Measurements from ENCODE around the gene PACRG.

The PACRG gene

DNA sequence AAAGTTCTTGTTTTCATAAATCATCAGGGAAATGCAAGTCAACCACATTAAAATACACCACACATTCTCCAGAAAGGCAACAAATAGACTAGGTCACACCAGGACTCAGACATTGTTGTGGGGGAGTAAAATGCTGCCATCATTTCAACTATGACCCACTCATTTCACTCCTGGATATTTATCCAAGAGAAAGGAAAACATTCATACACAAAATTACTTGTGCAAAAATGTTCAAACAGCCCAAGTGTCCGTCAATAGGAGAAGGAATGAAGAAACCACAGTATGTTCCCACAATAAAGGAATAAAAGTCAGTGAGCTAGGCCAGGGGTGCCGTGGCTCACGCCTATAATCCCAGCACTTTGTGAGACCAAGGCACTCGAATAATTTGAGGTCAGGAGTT lies 605.3 kb downstream of the PACRG start:
- intact Hi-C loops (cut with DNase I), result no loop called here
- DNase-seq, result no peak

DNA sequence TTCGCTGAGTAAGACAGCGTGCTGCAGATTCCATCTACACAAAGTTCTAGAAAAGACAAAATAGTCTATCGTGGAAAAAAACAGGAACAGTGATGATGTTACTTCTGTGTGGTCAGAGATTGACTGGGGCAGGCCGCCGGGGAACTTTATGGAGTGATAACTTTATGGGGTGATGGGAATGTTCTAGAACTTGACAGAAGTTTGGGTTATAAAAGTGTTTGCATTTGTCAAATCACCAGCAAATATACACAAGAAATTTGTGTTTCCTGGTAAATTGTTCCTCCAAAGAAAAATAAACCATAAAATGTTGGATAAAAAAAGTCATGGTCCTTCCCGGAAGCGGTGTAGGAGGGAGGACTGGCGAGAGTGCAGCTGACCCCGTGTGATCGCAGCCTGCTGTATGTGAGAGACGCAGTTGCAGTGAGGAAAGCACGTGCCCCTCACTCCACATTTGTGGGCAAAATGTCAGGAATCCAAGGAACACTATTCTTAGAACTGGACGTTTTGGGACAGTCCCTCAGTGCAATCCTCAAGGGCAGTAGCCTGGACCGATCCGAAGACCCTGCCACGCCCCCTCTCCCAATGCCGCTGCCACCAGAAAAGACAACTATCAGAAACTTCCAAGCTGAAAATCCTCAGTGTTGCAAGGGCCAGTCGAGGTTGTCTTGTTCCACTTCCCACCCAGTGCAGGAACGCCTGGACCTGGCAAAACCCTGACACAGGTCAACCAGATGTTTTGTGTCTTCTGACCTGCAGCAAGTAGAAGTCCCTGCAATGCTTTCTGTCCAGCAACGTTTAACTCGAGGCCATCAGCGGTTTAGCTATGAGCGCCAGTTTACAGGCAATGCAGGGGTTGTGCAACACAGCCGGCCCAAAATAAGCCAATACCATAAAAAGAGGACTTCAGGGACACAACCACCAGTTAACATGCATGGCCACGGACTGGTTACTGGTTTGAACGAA lies 606.2 kb downstream of the PACRG start:
- intact Hi-C loops (cut with DNase I), result no loop called here
- peak in 2 of 42 donors; percentile 12 to 16 for DNase-seq

DNA sequence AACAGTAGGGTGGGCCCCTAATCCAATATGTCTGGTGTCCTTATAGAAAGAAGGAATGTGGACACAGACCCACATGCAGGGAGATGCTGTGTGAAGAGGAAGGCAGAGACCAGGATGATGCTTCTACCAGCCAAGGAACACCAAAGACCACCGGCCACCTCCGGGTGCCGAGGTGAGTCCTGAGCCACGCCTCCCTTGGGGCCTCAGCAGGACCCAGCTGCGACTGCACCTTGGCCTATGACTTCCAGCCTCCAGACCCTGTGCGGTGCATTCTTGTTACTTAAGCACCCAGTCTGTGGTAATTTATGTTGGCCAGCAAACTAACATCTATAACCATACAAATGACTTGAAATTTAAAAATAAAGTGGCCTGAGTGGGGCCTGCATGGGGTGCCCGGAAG lies 607.3 kb downstream of the PACRG start:
- intact Hi-C loops (cut with DNase I), result no loop called here
- DNase-seq, result peak in 1 of 42 donors; percentile 11

DNA sequence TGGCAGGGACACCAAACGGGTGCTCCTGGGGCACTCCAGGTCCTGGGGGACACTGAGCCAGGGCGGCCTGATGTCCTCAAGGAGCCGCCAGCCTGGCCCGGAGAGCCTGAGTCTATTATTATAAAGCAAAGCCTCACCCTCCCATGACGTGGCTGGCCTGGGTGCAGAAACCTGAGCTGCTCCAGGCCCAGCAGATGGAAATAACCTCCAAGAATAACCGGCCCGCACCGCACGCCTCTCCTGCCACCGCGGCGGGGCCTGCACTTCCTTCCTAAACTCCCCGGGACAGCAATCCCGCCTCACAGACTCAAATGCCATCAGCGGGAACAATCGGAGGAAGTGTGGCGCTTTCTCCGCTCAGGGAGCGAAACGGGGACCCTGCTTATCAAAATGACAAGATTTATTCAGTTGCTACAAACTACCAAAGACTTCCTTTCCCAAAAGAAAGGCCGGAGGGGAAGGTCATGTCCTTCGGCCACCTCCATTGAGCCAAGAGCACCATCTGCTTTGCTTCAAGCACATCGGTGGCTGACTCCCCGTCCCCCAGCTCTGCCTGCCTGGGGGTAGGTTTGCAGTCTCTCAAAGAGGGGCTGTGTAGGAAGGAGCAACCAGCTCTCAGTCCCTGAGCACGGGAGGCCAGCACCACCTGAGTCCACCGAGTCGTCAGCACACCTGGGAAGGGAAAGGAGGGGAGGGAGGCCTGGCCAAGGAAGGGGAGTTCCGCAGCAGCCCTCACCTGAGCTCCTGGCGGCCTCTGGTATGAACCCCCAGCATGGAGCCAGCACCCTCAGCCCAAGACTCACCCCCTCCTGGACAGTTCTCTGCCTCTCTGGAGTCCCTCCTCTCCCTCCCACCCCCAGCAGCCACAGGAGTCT lies 608.1 kb downstream of the PACRG start:
- DNase-seq, result peak in 1 of 42 donors; percentile 18
- intact Hi-C loops (cut with DNase I), result no loop called here

DNA sequence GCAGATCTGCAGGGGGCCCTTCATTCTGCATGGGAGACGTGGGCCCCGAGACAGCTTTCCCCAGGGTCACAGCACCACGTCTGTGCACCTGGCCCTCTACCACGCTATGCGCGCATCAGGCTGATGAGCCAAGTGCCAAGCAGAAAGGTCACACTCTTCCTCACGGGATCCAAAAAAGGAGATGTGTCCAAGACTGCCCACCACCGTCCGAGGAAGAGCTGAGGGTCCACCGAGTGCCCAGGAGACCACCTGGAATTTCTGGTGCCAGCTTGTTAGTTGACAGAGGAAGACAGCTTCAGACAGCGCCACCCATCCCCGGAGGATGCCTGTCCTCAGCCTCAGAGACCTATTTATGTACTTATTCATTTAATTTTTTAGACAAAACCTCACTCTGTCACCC lies 609.2 kb downstream of the PACRG start:
- peak in 1 of 42 donors; percentile 10 for DNase-seq
- intact Hi-C loops (cut with DNase I), result no loop called here

DNA sequence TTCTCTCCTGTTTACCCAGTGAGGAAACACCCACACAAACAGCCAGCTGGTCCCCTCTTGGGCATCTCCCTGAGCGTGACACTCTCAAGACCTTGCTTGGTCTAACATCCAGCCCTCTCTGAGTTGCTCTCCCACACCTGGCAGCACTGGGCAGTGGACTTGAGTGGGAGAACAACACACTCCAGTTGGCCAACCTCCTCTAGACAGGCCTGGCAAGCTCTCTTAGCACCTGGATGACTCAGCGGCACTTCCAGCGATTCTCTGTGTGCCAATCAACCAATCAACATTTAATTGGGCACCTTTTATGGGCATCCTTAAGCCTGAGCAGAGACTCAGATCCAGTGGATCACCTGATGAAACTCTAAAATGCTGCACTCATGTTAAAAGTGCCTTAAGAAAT lies 610.2 kb downstream of the PACRG start:
- DNase-seq, result no peak
- intact Hi-C loops (cut with DNase I), result no loop called here

DNA sequence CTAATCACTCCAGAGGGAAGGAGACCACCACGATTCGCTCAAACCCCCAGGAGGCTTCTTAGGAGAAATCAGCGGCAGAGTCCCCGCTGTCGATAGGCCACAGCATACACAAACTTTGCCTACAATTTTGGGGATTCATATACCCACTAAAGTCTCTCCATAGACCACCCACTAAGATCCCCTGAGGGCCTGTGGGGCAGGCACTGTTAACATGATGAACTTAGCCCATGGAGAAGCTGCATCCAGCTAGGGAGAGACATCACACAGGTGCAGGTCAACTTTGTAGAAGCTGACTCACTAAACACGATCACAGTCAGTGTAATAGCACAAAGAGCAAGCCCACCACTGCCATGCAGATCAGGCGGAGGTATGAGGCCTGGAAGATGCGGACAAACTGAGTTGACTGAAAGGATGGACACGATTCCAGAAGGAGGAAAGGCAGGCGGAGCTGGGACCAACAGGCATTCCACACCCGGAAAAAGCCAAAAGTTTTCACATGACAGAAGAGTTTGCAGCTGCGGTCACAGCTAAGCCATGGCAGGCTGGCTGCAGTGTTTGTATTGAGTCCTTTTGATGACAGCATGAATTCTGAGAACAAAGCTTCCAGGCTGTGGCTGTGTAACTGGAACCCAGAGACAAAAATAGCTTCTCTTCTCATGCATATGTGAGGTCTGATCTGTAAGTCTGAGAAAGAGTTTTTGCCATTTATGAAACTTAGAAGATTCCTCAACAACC lies 611.1 kb downstream of the PACRG start:
- intact Hi-C loops (cut with DNase I), result no loop called here
- peak; percentile 49 to 94 (median 83) for DNase-seq

DNA sequence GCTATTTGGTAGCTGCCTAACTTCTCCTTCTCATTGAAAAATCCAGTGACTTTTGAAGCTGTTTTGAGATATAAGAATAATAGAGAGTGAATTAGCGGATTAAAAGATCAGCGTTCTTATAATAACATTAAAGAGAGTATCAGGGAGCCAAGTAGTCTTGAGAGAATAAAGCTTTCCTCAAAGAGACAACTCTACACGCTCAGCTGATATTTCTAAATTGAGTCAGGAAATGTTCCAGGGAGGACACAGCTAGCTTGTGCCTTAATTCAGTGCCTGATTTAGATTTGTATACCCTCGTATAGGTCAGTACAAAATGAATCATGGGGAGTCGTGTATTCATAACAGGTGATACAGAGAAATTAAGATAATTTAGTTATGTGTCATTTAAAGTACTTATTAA lies 611.7 kb downstream of the PACRG start:
- DNase-seq, result no peak
- intact Hi-C loops (cut with DNase I), result no loop called here

DNA sequence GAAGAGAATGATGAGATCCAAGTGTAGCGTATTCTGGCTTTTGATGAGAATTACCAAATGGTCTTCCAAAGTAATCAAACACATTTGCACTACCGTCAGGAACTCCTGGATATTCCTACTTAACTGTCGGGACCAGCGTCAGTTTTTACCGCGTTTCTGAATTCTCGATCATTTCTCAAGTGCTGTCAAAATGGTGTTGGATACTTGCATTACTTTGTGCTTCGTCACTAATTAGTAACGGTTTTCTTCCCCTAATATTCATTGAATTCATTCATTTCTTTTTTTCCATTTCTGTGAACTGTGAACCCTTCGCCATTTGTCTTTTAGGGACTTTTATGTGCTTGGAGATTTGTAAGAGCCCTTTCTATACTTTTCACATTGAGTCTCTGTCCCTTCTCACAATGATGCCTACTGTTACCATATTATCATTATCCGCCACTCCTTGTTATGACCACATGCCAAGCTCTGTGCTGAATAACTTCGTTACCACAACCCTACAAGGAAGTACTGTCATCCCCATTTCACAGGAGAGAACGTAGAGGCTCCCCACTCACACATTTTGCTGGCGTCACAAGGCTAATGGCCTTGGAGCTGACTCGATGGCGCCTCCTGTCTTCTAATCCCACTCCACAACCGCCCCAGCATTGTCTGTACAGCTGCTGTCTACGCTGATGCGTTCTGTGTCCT lies 612.6 kb downstream of the PACRG start:
- intact Hi-C loops (cut with DNase I), result no loop called here
- DNase-seq, result no peak

DNA sequence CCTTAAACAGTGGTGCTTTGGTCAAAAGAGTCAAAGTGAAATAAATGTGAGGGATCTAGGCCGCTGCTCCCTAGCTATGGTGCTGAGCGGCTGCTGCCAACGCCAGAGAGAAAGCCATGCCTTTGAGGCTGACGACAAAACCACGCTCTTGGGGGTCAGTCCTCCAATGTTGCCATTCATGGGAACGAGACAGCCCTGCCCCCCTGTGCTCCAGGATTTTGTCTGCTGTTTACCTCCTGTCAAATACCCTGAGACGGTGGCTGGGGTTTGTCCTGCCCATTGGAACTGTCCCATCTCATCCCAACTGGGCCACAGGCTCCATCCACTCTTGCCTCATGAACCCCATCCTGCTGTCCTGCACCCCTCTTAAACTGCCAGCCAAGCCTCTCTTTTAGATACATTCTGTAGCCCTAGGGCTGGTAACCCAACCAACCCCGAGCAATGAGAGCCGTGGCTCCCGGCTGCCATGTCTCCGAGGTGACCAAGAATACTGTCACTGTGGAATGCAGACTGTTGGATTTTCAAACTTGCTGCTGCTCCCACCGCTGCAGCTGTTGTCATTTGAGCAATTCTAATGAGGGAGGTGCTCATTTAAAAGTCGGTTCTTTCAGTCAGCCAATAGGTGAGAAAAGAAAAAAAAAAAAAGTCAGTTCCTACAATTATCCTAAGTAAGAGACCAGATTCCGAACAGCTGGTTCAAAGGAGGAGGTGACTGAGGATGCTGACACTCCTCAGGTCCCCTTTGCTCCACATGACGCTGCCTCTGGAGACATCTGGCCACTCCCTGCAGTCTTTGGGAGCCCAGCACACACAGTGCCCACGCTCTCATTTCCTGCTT lies 613.7 kb downstream of the PACRG start:
- no peak for DNase-seq
- intact Hi-C loops (cut with DNase I), result no loop called here

DNA sequence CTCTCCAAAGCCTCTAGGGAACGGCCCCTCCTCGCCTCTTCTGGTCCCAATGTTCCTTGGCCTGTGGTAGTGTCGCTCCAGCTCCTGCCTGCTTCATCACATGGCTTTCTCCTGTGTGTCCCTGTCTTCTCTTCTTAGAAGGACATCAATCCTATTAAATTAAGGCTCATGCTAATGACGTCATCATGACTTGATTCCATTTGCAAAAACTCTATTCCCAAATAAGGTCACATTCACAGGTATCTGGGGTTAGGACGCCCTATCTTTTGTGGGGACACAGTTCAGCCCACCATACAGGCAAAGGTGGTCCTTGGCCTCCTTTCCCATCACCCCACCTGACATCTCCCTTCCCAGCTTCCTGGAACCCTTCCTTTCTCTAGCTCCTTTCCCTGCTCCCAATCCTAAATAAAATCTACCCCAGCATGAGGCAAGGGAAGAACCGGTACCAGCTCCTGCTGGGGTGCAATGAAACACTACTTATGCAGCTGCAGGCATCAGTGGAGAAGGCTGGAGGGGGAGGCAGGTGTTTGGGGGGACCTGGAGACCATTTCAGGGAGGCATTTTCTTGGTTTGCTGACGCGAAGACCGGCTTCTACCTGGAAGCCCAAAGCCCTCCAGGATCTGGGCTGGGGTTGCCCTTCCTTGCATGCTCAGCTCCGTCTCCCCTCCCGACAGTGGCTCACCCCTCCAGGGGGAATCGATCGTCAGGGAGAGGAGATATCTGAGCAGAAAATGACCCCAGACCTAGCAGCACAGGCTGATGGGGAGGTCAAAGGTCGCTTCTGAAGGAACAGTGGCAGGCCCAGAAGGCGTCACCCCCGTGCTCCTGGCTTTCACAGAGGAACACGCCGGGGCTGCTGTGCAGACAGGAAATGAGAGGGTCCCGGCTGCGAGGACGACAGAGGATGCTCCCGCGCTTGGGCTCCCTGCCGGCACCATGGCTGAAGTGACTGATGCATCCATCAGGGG lies 615.1 kb downstream of the PACRG start:
- DNase-seq, result no peak
- intact Hi-C loops (cut with DNase I), result no loop called here

DNA sequence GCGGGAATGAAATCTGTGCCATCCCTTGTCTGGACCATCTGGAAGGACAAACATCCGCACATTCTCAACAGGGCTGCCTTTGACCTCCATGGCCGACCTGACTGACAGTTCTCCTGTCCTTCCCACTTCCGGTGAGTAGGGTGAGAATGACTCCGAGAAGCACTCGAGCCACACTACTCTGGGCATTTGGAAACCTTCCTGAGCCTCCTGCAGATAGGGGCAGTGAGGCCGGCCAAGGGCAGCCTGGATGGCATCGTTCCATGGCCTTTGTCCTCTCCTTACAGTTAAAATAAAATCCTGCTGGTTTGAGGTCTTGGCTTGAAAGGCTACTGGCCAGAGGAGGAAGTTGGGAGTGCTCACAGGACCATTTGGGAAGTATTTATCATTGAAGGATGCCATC lies 615.8 kb downstream of the PACRG start:
- intact Hi-C loops (cut with DNase I), result no loop called here
- DNase-seq, result no peak

DNA sequence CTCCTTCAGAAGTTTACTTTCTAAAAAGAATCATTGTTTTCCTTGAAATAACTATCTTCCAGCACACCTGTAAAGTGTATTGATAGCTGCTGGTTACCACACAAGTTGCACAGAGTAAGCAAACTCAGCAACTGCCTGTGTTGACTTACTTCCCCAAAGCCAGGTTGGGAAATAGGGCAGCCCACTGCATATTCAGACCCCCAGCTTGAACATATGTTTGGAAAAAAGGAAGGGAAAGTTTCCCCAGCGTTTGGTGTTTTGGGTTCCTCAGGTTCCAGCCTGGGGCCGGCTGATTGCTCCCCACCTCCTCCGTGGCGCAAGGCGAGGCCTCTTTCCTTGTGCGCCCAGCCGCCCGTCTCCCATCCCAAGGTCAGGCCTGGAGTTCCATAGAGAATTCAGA lies 616.6 kb downstream of the PACRG start:
- intact Hi-C loops (cut with DNase I), result no loop called here
- DNase-seq, result peak in 1 of 42 donors; percentile 26

DNA sequence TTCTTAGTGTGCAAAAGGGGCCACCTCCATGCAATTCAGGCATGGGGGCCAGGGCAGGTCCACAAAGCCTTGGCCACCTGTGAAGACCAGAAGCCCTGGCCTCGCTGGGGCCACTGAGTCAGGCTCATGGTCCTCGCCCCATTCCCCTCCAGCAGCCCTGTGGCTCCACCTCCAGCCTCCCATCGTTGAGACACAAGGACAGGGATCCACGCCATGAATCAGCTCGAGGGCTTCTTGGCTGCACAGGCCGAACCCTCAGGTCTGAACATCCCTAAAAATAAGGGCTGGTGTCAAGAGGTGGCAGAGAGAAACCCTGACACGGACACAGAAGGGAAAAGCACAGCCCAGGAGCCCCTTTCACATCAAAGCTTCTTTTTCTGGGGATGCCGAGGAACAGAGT lies 618.2 kb downstream of the PACRG start:
- intact Hi-C loops (cut with DNase I), result loop anchor here (5.0 kb wide), 1 partner anchor 154 kb away; no protein-coding TSS in a partner anchor
- no peak for DNase-seq

DNA sequence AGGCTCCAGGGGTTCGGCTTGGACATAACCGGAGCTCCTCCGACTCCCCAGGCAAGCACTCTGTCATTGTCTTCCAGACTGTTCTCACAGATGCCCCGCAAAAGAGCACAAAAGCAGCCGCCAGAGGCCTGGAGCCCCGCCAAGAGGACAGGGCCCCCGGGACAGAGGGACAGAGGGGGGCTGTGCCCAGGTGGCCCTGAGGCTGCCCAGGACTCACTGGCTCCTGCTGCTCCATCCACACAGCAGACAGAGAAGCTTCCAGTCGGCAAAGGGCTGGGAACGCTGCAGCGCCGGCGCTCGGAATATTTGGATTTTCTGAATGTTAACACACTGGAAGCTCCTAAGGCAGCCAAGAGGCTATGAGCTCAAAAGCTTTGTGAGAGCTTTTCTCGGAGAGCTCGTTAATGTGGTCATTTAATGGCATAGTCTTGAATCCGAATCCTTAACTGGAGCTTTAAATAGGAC lies 618.8 kb downstream of the PACRG start:
- DNase-seq, result peak in 40 of 42 donors; percentile 41 to 83 (median 62)
- intact Hi-C loops (cut with DNase I), result loop anchor here (5.0 kb wide), 1 partner anchor 154 kb away; no protein-coding TSS in a partner anchor

DNA sequence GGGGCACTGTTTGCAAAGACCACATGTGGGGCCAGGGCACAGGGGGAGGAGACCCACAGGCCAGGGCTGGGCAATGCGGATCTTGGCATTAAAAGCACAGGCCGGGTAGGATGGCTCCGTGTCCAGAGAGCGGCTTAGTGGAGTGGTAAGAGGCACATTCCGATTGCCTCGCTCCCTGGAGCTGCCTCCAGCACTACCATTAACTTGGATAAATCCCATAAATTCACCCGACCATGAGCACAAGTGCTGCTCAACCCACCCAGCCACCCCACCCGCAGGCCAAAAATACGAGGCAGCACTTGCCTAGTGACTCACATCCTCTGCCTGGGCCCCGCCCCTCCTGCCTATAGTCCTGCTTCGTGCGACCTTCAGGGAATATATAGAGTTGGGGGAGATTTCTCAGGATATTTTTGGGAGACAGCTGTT lies 619.3 kb downstream of the PACRG start:
- intact Hi-C loops (cut with DNase I), result loop anchor here (5.0 kb wide), 1 partner anchor 155 kb away; no protein-coding TSS in a partner anchor

More for the DNA sequence above, 619.3 kb downstream of the PACRG start:
- peak in 1 of 42 donors; percentile 72 for DNase-seq
